ENCODE data around the gene CDH13.
A peak's percentile ranks its signal among the peaks of the same experiment; 100 is the strongest.

The CDH13 gene

GRCh38 chr16:83390759-83391158, 764.0 kb downstream of the CDH13 start:
- DNase-seq = no peak

- peak; percentile 18 for DNase-seq
Measured at GRCh38 chr16:83392743-83393142, 766.0 kb downstream of the CDH13 start.

DNA sequence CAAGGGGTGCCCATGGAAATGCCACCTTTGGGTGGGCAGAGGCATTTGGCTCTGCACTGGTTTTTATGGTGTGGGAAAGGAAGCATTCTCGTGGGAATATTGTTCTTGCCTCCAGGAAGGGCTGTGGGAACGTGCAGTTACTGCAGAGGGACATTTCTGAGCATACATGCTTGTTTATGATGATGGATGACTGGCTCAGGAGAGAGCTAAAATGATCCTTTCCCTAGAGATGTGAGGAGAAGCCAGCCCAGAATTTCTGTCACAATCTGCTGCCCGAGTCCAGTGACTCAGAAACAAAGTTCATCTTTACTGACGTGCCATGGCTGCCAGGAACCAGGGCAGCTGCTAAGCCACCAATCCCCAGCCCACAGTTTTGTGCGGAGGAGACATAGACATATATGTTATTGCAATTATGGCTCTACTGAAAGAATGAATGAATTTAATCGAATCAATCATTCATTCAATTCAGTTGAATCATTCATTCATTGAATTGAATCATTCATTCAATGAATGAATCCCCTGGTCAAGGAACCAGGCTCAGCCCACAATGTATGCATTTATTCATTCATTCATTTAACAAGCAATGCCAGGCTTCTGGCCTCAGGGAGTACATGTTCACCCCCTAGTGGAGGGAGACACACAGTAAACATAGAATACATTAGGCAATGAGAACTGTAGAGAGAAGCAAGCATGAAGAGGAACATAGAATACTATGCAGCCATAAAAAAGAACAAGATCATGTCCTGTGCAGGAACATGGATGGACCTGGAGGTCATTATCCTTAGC, 766.6 kb downstream of the CDH13 start:
- peak; percentile 55 for DNase-seq

- DNase-seq = no peak
Measured at GRCh38 chr16:83397601-83398291, 771.0 kb downstream of the CDH13 start.

DNA sequence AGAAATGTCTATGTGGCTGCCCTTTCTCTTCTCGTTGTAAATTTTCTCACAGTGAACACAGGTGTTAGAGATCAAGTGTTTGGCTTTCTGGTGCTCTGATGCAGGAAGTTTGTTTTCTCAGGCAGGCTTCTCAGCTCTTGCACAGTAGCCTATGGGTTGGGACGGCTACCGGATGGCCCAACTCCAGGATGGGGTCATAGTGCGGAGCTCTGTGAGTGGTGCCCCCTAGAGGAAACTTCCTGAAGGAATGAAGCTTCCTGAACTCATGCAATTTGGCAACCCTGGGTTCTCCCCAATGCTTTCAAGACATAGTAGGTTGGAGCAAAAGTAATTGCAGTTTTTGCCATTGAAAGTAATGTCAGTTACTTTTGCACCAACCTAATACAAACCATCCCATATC, 773.5 kb downstream of the CDH13 start:
- DNase-seq = no peak

DNA sequence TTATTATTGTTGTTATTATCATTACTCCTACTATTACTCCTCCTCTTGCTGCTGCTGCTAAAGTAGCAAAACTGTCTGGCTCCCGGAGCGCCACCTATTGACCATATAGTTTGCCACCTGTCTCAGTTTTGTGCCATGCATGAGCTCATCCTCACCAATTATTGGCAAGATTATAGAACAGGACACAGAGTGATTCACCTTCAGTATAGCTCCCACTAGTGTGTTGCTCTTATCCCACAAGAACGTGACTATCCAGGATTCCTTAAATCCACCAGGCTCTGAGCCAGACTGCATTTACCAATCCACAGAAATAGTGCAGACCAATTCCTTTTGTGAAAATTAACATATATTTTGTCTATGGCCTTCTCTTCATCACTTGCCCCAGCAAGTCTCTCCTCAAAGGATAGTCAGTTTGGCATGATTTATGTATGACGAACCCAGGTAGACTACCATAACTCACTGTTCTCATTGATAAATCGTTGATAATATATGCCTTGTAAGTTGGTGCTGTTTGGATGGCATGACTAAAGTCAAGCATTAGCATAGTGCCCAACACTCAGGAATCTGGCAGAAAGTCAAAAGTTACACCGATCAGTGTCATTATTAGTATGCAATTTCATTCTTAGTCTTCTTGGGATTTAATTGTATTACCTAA, 775.5 kb downstream of the CDH13 start:
- peak; percentile 66 for DNase-seq

- peak; percentile 77 for DNase-seq
Measured at GRCh38 chr16:83402967-83403366, 776.2 kb downstream of the CDH13 start.

DNA sequence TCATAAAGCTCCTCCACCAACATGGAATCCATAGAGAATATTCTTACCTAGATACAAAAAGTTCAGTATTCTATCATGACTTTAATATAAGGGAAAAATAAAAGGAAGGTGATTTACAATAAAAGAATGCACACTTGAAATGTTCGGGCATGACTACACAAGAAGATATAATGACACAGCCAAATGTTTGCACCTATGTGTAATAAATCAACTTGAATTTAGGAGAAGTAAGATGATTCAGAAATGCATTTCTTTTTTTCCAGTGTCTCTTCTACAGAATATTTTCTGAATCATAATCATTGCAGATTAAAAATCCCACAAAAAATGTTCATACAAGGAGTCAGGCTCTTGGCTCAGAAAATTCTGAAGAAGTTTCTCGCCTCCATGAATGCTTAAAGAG, 777.0 kb downstream of the CDH13 start:
- peak; percentile 94 for DNase-seq

- peak; percentile 42 for DNase-seq
Measured at GRCh38 chr16:83404261-83404660, 777.5 kb downstream of the CDH13 start.

- DNase-seq = no peak
Measured at GRCh38 chr16:83407928-83408327, 781.2 kb downstream of the CDH13 start.

DNA sequence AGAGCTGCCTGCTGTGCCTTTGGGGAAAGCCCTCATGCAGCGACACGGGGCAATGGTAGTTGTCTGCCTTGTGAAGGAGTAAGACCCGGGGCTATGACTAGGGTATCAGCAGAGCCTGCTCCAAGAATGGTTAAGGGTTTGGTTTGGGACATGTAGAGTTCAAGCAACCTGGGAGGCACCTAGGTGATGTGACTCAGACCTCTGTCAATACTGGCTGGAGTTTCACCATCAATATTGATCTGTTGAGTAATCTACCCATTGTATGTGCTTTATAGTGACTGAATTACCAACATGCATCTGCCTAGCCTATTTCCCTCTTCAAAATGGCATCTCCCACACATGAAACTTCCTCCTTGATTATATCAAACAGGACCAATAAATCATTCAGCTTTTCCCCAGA, 782.6 kb downstream of the CDH13 start:
- DNase-seq = no peak

DNA sequence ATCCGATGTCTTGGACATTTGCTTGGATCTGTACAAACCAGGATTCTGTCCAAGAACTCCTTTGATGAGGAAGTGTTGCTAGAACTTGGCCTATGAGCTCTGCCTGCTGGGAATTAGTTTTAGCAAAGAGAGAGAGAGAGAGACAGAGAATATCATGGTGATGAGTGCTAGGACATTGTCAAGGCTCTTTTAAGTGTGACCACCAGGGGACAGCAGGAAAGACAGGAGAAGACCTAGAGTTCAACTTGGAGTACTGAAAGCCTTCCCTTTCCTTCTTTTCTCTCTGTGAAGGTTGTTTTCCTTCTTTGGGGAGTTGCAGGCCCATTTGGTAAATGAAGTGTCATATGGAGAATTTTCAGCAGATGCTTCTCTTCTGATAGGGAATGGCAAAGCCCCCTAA, 791.8 kb downstream of the CDH13 start:
- DNase-seq = no peak

DNA sequence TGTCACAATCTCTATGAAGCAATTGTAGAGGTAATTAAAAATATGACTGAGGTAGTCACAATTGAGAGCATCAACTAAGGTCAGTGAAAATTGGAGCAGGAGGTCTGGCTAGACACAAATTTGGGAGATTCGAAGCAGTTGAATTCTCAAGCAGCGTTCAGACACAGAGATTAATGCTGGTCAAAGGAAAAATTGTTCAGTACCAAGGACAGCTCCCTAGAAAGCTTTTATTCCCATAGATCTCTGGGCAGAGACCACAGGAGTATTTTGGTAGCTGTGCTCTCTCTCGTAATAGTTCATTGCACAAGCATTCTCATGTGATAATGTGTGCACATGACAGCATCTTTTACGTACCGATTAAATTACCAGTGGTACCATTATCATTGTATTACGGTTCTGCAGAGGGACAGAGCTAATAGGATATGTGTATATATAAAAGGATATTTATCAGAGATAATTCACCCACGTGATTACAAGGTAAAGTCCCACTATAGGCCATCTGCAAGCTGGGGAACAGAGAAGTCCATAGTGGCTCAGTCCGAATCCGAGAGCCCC, 793.5 kb downstream of the CDH13 start:
- DNase-seq = peak; percentile 58

GRCh38 chr16:83433201-83433600, 806.4 kb downstream of the CDH13 start:
- DNase-seq = peak; percentile 26

GRCh38 chr16:83437036-83437435, 810.3 kb downstream of the CDH13 start:
- no peak for DNase-seq

DNA sequence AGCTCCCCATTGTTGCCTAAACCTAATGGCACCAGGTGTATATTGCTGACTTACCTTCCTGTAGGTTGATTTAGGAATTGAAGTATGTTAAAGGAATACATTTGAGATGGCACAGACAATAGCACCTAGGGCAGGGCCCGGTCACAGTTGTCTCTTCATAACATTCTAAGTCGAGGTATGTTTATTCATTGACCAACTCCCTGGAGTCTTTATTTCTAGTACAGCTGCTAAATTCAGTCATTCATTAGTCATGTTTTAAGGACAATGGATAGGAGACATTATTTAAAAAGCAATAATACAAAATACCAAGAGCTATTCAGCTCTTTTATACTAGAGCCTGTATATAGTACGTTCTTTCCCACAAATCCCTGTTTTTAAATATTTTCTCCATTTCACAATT, 811.6 kb downstream of the CDH13 start:
- no peak for DNase-seq

- DNase-seq = no peak
Measured at GRCh38 chr16:83439412-83439811, 812.6 kb downstream of the CDH13 start.

DNA sequence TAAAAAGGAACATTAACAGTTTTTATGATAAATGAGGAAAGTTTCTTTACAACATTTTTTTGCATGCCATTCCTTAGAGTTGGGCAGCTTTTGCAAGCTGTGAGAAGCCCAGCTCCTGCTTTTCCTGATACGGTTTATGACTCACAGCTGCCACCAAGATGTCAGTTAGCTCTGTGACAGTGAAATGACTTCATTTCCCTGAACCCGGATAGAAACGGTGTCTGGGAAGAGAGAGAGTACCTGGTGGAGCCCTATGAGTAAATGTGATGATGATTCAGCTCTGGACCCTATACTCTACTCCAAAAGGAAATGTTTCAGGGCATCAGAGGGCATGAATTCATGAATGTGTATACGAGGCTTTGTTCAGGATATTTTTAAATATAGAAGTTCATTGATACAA, 814.7 kb downstream of the CDH13 start:
- peak; percentile 45 for DNase-seq

DNA sequence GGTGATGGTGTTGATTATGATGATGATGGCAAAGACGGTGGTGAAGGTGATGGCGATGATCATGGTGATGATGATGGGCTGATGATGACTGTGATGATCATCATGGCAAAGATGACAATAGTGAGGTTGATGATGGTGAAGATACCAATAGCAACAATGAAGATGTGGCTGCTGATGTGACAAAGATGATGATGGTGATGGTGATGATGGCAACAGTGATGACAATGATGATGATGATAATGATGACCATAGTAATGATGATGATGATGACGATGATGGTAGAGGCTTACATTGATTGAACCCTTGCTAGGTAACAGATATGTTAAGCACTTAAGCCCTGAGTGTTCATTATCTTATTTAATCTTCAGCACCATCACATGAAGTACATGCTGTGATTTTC, 817.2 kb downstream of the CDH13 start:
- DNase-seq = no peak

- no peak for DNase-seq
Measured at GRCh38 chr16:83447560-83447959, 820.8 kb downstream of the CDH13 start.

DNA sequence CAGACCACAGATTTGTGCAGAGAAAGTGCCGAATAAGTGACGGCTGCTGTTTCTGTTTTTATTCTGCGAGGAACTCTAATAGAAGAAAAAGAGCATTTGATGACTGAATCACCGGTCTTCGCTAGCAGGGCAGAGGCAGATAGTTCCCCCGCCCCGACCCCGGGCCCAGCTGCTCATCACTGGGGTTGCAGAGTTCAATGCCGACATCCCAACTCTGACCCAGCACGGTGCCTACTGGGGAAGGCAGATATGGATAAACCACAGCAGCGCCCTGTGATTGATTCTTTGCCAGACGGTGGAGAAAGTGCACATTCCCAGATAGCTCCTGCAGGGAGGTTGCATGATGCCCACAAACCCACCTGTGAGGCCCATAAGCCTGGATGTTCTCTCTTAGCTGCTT, 823.1 kb downstream of the CDH13 start:
- no peak for DNase-seq

DNA sequence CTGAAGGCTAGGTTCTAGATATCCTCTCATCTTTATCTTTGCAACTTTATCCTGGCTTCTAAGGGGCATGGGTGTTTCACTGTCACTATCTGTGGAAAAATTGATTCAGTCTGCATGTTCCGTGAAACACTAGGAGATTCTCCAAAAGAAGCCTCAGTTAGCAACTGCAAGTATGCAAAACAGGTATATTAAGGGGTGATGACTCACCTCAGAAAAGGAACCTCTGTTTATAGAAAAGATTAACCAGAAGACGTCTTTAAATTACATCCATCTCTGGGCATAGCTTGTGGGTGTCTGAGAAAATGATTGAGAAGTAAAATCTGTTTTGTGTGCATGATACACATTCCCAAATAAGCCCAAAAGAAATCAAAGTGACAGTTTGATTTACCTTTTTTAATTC, 827.2 kb downstream of the CDH13 start:
- peak; percentile 14 for DNase-seq

- no peak for DNase-seq
Measured at GRCh38 chr16:83455716-83456115, 828.9 kb downstream of the CDH13 start.

DNA sequence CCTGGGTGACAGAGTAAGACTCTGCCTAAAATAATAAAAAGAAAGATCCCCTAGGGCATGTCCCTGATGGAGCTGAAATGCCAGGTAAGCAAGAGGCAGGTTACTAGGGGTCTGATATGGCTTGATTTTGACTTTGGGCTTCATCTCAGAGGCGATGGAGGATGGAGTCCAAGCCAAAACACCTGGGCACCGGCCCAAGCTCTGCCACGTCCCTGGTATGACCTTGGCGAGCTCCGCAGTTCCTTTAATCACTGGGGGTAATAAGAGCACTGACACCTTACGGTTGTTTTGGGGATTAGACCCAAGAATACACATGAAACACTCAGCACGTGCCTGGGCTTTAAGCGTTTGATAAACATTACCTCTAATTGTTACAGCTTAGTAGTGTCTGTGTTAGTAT, 830.2 kb downstream of the CDH13 start:
- DNase-seq = no peak
